HepG2 (cell line): Measurements from ENCODE around the gene RAE1. TPM values are rescaled to one million over a fixed set of nuclear protein-coding genes. Genes with fewer than 3 reads are reported as not detected.

Experiments
- ATAC-seq: fragments of 200-7000 bp; cut with Tn5 transposase; 3 replicates; pipeline ENCODE4 v1.9.1; 2020; ENCODE audit warnings: mild to moderate bottlenecking, moderate library complexity
- BruUV-seq: library from RNA; stranded (reverse); fragments of 400-500 nt; replicated peaks from 2 replicates; lab custom pipeline; 2021; lab: Mats Ljungman, UMichigan
- CTCF ChIA-PET: fragments of 300-600 bp; formaldehyde crosslinking; extraction: SDS; loops from one replicate; lab custom pipeline; 2021; ENCODE audit warnings: low total read pairs, inconsistent platforms, low intra/inter-chr PET ratio; lab: Yijun Ruan, JAX
- POLR2A ChIA-PET: fragments of 350-600 bp; sonication (Branson Sonifier 250); formaldehyde crosslinking; loops from one replicate; lab custom pipeline; 2020; ENCODE audit warnings: antibody characterized with exemption, inconsistent platforms; lab: Yijun Ruan, JAX
- DNase-seq: peaks from one replicate; pipeline ENCODE4 v3.0.0-alpha.2; 2015; ENCODE audit warnings: low spot score
- FAIRE-seq: peaks from 3 replicates; lab custom pipeline; 2011; peaks lifted over from hg19 to GRCh38; lab: Jason Lieb, UNC
- H2AFZ ChIP-seq: one replicate; pipeline ENCODE4 v1.6.1; 2011; ENCODE audit warnings: low read length, inconsistent platforms
- H3K27ac ChIP-seq: fragments of 300-600 bp; 3 replicates; pipeline ENCODE4 v1.8.0; 2011; ENCODE audit warnings: mixed run types, mild to moderate bottlenecking, mixed read lengths, low read length, inconsistent platforms; ENCODE audit not compliant: insufficient read depth; ENCODE audit errors: extremely low read length
- H3K27me3 ChIP-seq, 2 experiments: fragments of 200-600 bp in 1 of 2; 2 replicates in 1 of 2; 3 replicates in 1 of 2; pipeline versions ENCODE4 v1.6.0 to v1.8.0; 2011; ENCODE audit warnings: low read length in 2 of 2, mild to moderate bottlenecking in 2 of 2, moderate library complexity in 2 of 2, inconsistent platforms in 1 of 2; ENCODE audit not compliant: insufficient read depth in 2 of 2, control insufficient read depth in 1 of 2
- H3K36me3 ChIP-seq, 2 experiments: fragments of 200-600 bp in 1 of 2; replicated peaks in 1 of 2; 2 replicates in 1 of 2; 3 replicates in 1 of 2; pipeline versions ENCODE4 v1.5.1 to v1.8.0; 2011; ENCODE audit warnings: low read length in 2 of 2, inconsistent platforms in 1 of 2; ENCODE audit not compliant: insufficient read depth in 2 of 2, control insufficient read depth in 1 of 2
- H3K4me1 ChIP-seq: 2 replicates; pipeline ENCODE4 v1.5.1; 2012; ENCODE audit warnings: low read length, inconsistent platforms; ENCODE audit not compliant: insufficient read depth
- H3K4me2 ChIP-seq: 2 replicates; pipeline ENCODE4 v1.6.0; 2011; ENCODE audit warnings: low read depth, low read length, inconsistent platforms
- H3K4me3 ChIP-seq, 3 experiments: fragments of 200-600 bp in 1 of 3; sonication (generic), shearing (Covaris generic) in 1 of 3; replicated peaks in 1 of 3; 2 replicates each; pipeline ENCODE4 v1.5.1; 2011 to 2016; ENCODE audit warnings: low read length in 3 of 3, inconsistent platforms in 2 of 3, low read depth in 2 of 3, mild to moderate bottlenecking in 2 of 3, control low read depth in 1 of 3, mixed read lengths in 1 of 3; ENCODE audit not compliant: insufficient read depth in 1 of 3
- H3K79me2 ChIP-seq: one replicate; pipeline ENCODE4 v1.6.1; 2011; ENCODE audit warnings: low read length, inconsistent platforms; ENCODE audit not compliant: insufficient read depth
- H3K9ac ChIP-seq: 2 replicates; pipeline ENCODE4 v1.6.0; 2011; ENCODE audit warnings: mild to moderate bottlenecking, low read depth, low read length, inconsistent platforms; ENCODE audit not compliant: insufficient read depth
- H3K9me3 ChIP-seq: 2 replicates; pipeline ENCODE4 v1.5.1; 2012; ENCODE audit warnings: mild to moderate bottlenecking, low read length
- H4K20me1 ChIP-seq: 2 replicates; pipeline ENCODE4 v1.6.0; 2011; ENCODE audit warnings: inconsistent platforms, mild to moderate bottlenecking, low read length, moderate library complexity; ENCODE audit not compliant: insufficient read depth
- AGO2 ChIP-seq: fragments of 200-400 bp; formaldehyde crosslinking; optimal IDR thresholded peaks from 2 replicates; pipeline ENCODE3; 2017; ENCODE audit warnings: mild to moderate bottlenecking, low read depth, low read length, moderate library complexity
- STAG1 ChIP-seq: sonication (generic); formaldehyde crosslinking; IDR thresholded peaks from 2 replicates; pipeline ENCODE4 v1.4.0; 2020; ENCODE audit warnings: missing genetic modification reagents
- ZNF451 ChIP-seq: sonication (generic); formaldehyde crosslinking; IDR thresholded peaks from 2 replicates; pipeline ENCODE4 v1.5.0; 2020; ENCODE audit warnings: mild to moderate bottlenecking, missing genetic modification reagents
- ZNF597 ChIP-seq: sonication (generic); formaldehyde crosslinking; IDR thresholded peaks from 2 replicates; pipeline ENCODE4 v1.5.0; 2020; ENCODE audit warnings: missing genetic modification reagents
- ZNF768 ChIP-seq: sonication (generic); formaldehyde crosslinking; IDR thresholded peaks from 2 replicates; pipeline ENCODE4 v1.4.0; 2020; ENCODE audit warnings: missing genetic modification reagents
- ZNF781 ChIP-seq: sonication (generic); formaldehyde crosslinking; IDR thresholded peaks from 2 replicates; pipeline ENCODE4 v1.5.1; 2020; ENCODE audit warnings: borderline replicate concordance, mild to moderate bottlenecking, missing genetic modification reagents; ENCODE audit errors: not compliant biosample characterization
- WGBS: methylation state at CpG from one replicate; pipeline ENCODE4 v1.1.6; 2017; ENCODE audit warnings: low lambda C conversion rate; 5-methylcytosine and 5-hydroxymethylcytosine counted together
- in situ Hi-C: cut with HindIII; loops from 2 replicates; pipeline ENCODE4 v1.10.0; 2017; ENCODE audit warnings: low pct_unique_long_range_greater_than_20kb; ENCODE audit not compliant: extremely low pct_ligation_motif_present
- intact Hi-C: fragments of 100-400 bp; cut with micrococcal nuclease; formaldehyde crosslinking; loops from one replicate; pipeline ENCODE4 v1.10.0; 2022; ENCODE audit not compliant: unreplicated experiment
- polyA plus RNA-seq, 8 experiments: library from polyadenylated mRNA; depleted of rRNA in 3 of 8; stranded (reverse) in 7 of 8; unstranded in 1 of 8; fragments of >200 nt; fragmentation: Illumina TruSeq in 4 of 8; extraction: Trizol in 4 of 8; gene quantifications; 2 replicates each; pipeline versions ENCODE4 v1.2.1 to v1.2.3, GENCODE V29; 2011 to 2016; ENCODE audit warnings: low read depth in 4 of 8, missing spikeins in 1 of 8, mixed read lengths in 1 of 8; ENCODE audit not compliant: insufficient read depth in 1 of 8
- total RNA-seq, 5 experiments: library from RNA; depleted of rRNA; stranded (reverse); fragments of >200 nt; fragmentation: Illumina TruSeq; extraction: Trizol; gene quantifications; 2 replicates each; pipeline ENCODE4 v1.2.3, GENCODE V29; 2016; ENCODE audit warnings: low read depth in 1 of 5
- TF ChIP-seq, protein P1 (sequence below): sonication (generic); formaldehyde crosslinking; conservative IDR thresholded peaks from 2 replicates; pipeline ENCODE4 v1.4.0; 2020; ENCODE audit warnings: mild to moderate bottlenecking, missing genetic modification reagents, moderate library complexity

RAE1 gene
- total and polyA plus RNA-seq, 2 of the 13 experiments (the other 11 are each of a cell fraction or from before 2014, with no cell fraction given), result 36.1 to 72.9 TPM

DNA sequence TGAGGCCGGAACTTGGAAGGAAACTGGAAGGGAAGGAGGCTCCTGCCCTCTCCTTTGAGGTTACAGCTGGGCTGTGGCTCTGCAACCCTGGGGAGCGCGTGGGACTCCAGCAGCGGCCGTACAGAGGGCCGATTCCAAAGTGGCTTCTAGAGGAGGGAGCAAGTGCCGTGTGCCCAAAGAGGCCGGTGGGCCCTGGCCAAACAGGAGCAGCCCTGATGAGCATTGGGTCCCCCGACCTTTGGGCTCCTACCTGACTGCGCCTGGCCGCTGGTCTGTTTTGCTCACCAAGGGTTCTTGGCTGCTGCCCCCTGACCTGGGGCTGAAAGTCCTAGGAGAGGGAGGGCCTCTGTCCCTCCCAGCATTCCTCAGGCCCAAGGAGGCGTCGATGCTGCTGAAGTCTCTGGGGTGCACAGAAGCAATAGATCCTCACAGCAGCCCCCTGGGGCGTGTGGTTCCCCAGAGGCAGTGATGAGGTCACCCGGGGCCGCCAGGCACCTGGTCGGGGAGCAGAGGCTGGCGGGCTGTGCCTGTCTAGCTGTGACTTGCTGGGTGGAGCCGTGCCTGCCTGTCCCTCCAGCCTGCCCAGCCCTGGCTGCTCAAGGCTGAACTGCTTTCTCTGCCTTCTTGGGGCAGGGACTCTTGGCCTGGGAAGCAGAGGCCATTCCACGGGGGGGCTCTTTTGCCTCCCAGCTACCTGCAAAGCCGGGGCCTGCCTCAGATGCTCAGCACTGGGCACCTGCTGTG lies 49.9 kb downstream of the RAE1 start:
- Histone ChIP-seq H3K4me3 (no peak overlapping the region), H3K9ac (no peak overlapping the region), H4K20me1 (no peaks in the 10 kb centered on the region; the same call in 1 of the 2 replicates), H3K4me1 (no peaks in the 10 kb centered on the region), H3K79me2 (no peaks in the 10 kb centered on the region), H2AFZ (no peak overlapping the region), H3K9me3 (no peaks in the 10 kb centered on the region), H3K27ac (no peak overlapping the region), H3K36me3 (peaks cover 41 to 74% of the 10 kb centered on the region in 2 experiments), H3K27me3 (no peaks in the 10 kb centered on the region), H3K4me2 (no peak overlapping the region)
- in situ Hi-C loops, result no loop called here
- no peak for DNase-seq
- no peak for ATAC-seq
- POLR2A ChIA-PET, result no interaction called here
- TF ChIP-seq ZNF768 (CRISPR knock-in tag) (peak; percentile 14; the same call in 1 of the 2 replicates), ZNF597 (CRISPR knock-in tag) (no peak), AGO2 (peak; percentile 35)
- no TSS peak for BruUV-seq
- CTCF ChIA-PET, result no interaction called here
- 97% methylated on average over 21 of the region's 21 CpGs for WGBS
- FAIRE-seq, result no peak
- intact Hi-C loops, result no loop called here

DNA sequence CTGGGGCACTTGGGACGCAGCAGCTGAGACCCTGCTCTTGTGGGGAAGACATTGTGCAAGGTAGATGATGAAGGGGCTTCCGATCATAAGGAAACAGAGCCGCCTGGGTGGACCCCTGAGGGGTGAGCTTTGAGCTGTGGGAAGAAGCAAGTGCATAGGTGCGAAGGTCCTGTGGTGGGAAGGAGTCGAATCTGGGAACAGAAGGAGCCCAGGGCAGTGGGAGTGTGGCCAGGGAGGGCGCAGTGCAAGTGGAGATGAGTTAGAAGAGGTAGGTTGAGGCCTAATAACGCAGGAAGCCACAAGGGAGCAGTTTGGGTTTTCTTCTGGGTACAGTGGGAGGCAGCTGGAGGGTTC lies 50.5 kb downstream of the RAE1 start:
- H3K4me3 ChIP-seq, result no peak overlapping the region
- POLR2A ChIA-PET, result no interaction called here
- H3K9me3 ChIP-seq, result no peaks in the 10 kb centered on the region
- no peak overlapping the region for H3K27ac ChIP-seq
- intact Hi-C loops, result no loop called here
- BruUV-seq, result no TSS peak
- 98% methylated on average over 7 of the region's 7 CpGs for WGBS
- no peak overlapping the region for H2AFZ ChIP-seq
- no peak overlapping the region for H3K9ac ChIP-seq
- peaks cover 45 to 76% of the 10 kb centered on the region in 2 experiments for H3K36me3 ChIP-seq
- H4K20me1 ChIP-seq, result no peaks in the 10 kb centered on the region; the same call in 1 of the 2 replicates
- DNase-seq (no peak), FAIRE-seq (no peak), ATAC-seq (no peak)
- TF ChIP-seq ZNF781 (CRISPR knock-in tag), result no peak
- TF ChIP-seq STAG1 (CRISPR knock-in tag), result no peak
- TF ChIP-seq, protein P1, sequence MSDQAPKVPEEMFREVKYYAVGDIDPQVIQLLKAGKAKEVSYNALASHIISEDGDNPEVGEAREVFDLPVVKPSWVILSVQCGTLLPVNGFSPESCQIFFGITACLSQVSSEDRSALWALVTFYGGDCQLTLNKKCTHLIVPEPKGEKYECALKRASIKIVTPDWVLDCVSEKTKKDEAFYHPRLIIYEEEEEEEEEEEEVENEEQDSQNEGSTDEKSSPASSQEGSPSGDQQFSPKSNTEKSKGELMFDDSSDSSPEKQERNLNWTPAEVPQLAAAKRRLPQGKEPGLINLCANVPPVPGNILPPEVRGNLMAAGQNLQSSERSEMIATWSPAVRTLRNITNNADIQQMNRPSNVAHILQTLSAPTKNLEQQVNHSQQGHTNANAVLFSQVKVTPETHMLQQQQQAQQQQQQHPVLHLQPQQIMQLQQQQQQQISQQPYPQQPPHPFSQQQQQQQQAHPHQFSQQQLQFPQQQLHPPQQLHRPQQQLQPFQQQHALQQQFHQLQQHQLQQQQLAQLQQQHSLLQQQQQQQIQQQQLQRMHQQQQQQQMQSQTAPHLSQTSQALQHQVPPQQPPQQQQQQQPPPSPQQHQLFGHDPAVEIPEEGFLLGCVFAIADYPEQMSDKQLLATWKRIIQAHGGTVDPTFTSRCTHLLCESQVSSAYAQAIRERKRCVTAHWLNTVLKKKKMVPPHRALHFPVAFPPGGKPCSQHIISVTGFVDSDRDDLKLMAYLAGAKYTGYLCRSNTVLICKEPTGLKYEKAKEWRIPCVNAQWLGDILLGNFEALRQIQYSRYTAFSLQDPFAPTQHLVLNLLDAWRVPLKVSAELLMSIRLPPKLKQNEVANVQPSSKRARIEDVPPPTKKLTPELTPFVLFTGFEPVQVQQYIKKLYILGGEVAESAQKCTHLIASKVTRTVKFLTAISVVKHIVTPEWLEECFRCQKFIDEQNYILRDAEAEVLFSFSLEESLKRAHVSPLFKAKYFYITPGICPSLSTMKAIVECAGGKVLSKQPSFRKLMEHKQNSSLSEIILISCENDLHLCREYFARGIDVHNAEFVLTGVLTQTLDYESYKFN (CRISPR knock-in tag), result no peak
- no peak for TF ChIP-seq ZNF451 (CRISPR knock-in tag)
- CTCF ChIA-PET, result no interaction called here
- H3K27me3 ChIP-seq, result no peaks in the 10 kb centered on the region
- in situ Hi-C loops, result no loop called here
- H3K4me2 ChIP-seq, result no peak overlapping the region
- H3K79me2 ChIP-seq, result no peaks in the 10 kb centered on the region
- no peaks in the 10 kb centered on the region for H3K4me1 ChIP-seq
